Right atrium auricular region (tissue), 2 donors: Measurements from ENCODE around the gene ZFYVE26. TPM values are rescaled to one million over a fixed set of nuclear protein-coding genes. Genes with fewer than 3 reads are reported as not detected.

Experiments
- DNase-seq: peaks from one replicate; pipeline ENCODE4 v3.0.0-alpha.2; 2019; ENCODE audit warnings: low spot score
- H3K27ac ChIP-seq, 2 donors: fragments of 200-600 bp; sonication (generic); 1 replicate in 1 of 2; 2 replicates in 1 of 2; pipeline ENCODE4 v1.5.1; 2016 to 2019
- H3K27me3 ChIP-seq, 2 donors: fragments of 200-600 bp; sonication (generic); one replicate each; pipeline versions ENCODE4 v1.5.1 to v1.6.0; 2017 to 2019
- H3K36me3 ChIP-seq: fragments of 200-600 bp; sonication (generic); one replicate; pipeline ENCODE4 v1.5.1; 2016
- H3K4me1 ChIP-seq, 2 donors: fragments of 200-600 bp; sonication (generic); one replicate each; pipeline versions ENCODE4 v1.5.1 to v1.6.0; 2017 to 2019
- H3K4me3 ChIP-seq, 2 donors: fragments of 200-600 bp; sonication (generic); 1 replicate in 1 of 2; 2 replicates in 1 of 2; pipeline ENCODE4 v1.5.1; 2017 to 2019; ENCODE audit warnings: mild to moderate bottlenecking in 1 of 2, moderate library complexity in 1 of 2
- H3K9me3 ChIP-seq, 2 donors: fragments of 200-600 bp; sonication (generic); one replicate each; pipeline ENCODE4 v1.5.1; 2019
- total RNA-seq, 2 donors: library from RNA; depleted of rRNA; stranded (reverse); fragments of >200 nt; gene quantifications; one replicate each; pipeline ENCODE4 v1.1.0, GENCODE V29; 2016
- TF ChIP-seq, protein P1 (sequence below), 2 donors: fragments of 200-600 bp; sonication (generic); IDR thresholded peaks; one replicate each; pipeline ENCODE4 v1.5.1; 2019; ENCODE audit warnings: antibody characterized with exemption in 2 of 2

The ZFYVE26 gene
- total RNA-seq, 2 donors from 2014 or later, result 10.5 to 11.8 TPM

DNA sequence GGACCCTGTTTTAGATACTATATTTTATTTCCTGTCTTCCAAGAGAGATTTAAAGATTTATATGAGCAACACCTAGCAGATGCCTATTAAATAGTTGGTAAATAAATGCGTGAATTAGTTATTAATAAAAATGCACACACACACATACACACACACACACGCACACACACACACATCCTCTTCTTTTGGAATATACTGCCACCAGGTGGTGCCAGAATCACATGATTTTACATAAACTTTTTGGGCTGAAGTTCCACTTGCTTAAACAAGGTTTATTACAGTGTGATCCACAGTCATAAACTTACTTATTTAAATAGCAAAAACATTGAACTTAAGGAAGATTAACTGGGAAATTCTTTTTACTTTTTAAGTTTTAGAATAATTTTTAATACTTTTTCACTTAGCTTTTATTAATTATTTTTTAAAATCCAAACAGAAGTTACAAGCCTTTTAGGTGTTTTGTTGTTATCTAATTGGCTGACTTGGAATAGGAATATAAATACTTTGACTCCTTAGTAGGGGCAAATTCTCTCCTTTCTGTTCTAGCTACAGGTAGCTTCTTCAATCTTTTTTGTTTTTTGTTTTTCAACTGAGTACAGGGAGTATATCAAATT lies 20.7 kb upstream of the ZFYVE26 start:
- no peak overlapping the region for H3K4me3 ChIP-seq
- no peaks in the 10 kb centered on the region for H3K27me3 ChIP-seq
- TF ChIP-seq, protein P1, sequence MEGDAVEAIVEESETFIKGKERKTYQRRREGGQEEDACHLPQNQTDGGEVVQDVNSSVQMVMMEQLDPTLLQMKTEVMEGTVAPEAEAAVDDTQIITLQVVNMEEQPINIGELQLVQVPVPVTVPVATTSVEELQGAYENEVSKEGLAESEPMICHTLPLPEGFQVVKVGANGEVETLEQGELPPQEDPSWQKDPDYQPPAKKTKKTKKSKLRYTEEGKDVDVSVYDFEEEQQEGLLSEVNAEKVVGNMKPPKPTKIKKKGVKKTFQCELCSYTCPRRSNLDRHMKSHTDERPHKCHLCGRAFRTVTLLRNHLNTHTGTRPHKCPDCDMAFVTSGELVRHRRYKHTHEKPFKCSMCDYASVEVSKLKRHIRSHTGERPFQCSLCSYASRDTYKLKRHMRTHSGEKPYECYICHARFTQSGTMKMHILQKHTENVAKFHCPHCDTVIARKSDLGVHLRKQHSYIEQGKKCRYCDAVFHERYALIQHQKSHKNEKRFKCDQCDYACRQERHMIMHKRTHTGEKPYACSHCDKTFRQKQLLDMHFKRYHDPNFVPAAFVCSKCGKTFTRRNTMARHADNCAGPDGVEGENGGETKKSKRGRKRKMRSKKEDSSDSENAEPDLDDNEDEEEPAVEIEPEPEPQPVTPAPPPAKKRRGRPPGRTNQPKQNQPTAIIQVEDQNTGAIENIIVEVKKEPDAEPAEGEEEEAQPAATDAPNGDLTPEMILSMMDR (IDR thresholded peaks at IDR 0.05), result peak in 1 of 2 donors; percentile 64
- no peaks in the 10 kb centered on the region for H3K9me3 ChIP-seq
- no peaks in the 10 kb centered on the region for H3K36me3 ChIP-seq
- H3K4me1 ChIP-seq, result no peaks in the 10 kb centered on the region
- no peak for DNase-seq
- no peak overlapping the region for H3K27ac ChIP-seq

DNA sequence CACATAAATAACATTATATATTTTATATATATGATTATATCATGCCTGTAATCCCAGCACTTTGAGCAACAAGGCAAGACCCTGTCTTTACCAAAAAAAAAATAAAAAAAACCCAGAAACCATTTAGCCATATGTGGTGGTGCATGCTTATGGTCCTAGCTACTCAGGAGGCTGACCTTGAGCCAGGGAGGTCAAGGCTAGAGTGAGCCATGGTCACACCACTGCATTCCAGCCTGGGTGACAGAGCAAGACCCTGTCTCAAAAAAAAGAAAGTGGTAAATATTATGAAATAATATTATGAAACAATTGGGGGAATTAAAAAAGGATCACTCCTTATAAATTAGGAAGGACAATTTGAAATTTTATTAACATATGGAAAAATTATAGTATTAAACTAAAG lies 19.2 kb upstream of the ZFYVE26 start:
- no peaks in the 10 kb centered on the region for H3K27me3 ChIP-seq
- no peak for DNase-seq
- H3K4me1 ChIP-seq, result no peaks in the 10 kb centered on the region
- H3K4me3 ChIP-seq, result no peak overlapping the region
- no peaks in the 10 kb centered on the region for H3K9me3 ChIP-seq
- no peak overlapping the region for H3K27ac ChIP-seq
- TF ChIP-seq, protein P1 (IDR thresholded peaks at IDR 0.05), result no peak
- no peaks in the 10 kb centered on the region for H3K36me3 ChIP-seq

DNA sequence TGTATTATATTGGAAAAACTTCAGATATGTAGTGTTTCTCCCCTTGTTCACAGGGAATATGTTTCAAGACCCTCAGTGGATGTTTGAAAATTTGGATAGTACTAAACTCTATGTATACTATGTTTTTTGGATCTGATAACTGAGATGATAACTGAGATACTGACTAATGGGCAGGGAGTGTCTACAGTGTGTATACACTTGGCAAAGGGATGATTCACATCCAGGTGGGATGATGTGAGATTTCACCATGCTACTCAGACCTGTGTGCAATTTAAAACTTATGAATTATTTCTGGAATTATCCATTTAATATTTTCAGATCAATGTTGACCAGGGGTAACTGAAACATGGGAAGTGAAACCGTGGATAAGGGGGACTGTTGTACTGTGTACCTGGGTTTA lies 17.0 kb upstream of the ZFYVE26 start:
- Histone ChIP-seq H3K4me1 (no peaks in the 10 kb centered on the region), H3K4me3 (no peak overlapping the region), H3K27me3 (no peaks in the 10 kb centered on the region), H3K36me3 (no peaks in the 10 kb centered on the region), H3K9me3 (peaks cover 0 to 5% of the 10 kb centered on the region in 2 donors), H3K27ac (no peak overlapping the region)
- TF ChIP-seq, protein P1 (IDR thresholded peaks at IDR 0.05), result no peak
- DNase-seq, result no peak

DNA sequence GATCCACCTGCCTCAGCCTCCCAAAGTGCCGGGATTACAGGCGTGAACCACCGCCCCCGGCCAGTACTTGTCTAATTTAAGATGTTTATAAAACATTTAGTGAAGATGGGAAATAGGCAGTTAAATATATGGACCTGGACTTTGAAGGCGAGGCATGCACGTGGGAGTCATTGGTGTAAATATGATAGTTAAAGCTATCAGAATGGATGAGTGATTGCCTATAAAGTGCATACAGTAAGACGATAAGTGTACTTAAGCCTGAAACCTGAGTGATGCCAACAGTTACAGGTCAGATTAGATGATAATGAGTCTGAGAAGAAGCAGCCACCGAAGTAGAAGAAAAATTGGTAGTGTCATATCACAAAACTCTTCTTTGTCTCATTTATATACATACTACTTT lies 14.7 kb upstream of the ZFYVE26 start:
- no peak for DNase-seq
- Histone ChIP-seq H3K36me3 (no peaks in the 10 kb centered on the region), H3K4me1 (no peaks in the 10 kb centered on the region), H3K27ac (no peak overlapping the region), H3K9me3 (peaks cover 0 to 6% of the 10 kb centered on the region in 2 donors), H3K27me3 (no peaks in the 10 kb centered on the region), H3K4me3 (no peak overlapping the region)
- TF ChIP-seq, protein P1 (IDR thresholded peaks at IDR 0.05), result no peak

DNA sequence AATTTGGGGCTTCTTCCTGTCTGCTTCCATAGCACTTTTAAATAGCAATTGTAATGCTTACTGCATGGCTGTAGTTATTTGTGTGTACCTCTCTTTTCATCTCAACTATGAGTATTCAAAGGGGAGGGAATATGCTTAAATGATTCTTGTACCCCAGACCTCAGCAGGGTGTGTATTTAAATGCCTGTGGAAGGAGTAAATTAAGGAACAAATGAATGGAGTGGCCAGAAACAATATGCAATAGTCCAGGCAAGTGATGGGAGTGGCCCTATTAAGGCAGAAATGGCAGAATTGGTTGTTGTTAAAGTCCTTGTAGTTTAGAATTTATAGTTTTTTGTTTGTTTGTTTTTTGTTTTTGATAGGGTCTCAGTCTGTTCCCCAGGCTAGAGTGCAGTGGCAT lies 4.7 kb upstream of the ZFYVE26 start:
- DNase-seq, result no peak
- Histone ChIP-seq H3K4me1 (peaks cover 0 to 14% of the 10 kb centered on the region in 2 donors), H3K36me3 (no peaks in the 10 kb centered on the region), H3K27ac (no peak overlapping the region), H3K9me3 (no peaks in the 10 kb centered on the region), H3K4me3 (no peak overlapping the region), H3K27me3 (no peaks in the 10 kb centered on the region)
- TF ChIP-seq, protein P1 (IDR thresholded peaks at IDR 0.05), result no peak

DNA sequence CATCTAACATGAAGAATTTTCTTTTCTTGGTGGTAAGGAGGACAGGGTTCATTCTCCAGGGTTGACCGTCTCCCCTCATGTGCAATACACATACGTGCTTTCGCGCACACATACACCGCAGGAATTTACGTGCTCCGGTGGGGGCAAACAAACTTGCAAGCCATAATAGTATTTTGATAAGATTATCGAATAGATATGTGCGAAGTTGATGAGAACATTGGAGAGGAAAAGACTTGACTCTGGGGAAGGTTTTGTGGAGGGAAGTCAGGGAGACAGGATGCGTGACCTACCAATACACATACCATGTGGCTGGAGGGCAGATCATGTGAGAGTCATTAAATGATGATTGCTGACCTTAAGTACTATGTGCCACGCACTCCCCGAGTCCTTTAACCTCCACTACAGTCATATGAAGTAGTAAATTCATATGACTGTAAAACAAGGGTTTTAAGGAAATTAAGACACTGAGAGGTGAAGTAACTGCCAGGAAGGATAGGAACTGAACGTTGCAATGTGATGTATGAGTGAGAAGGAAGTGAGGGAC lies 4.1 kb upstream of the ZFYVE26 start:
- Histone ChIP-seq H3K4me1 (peaks cover 0 to 20% of the 10 kb centered on the region in 2 donors), H3K27me3 (no peaks in the 10 kb centered on the region), H3K4me3 (peak overlapping the region in 1 of 2 donors; percentile 81), H3K36me3 (no peaks in the 10 kb centered on the region), H3K27ac (no peak overlapping the region), H3K9me3 (no peaks in the 10 kb centered on the region)
- TF ChIP-seq, protein P1 (IDR thresholded peaks at IDR 0.05), result no peak
- no peak for DNase-seq
